C4-2B (cell line): ENCODE data around the gene SHOX.

Experiments used
- ZFX ChIP-seq: fragments of 450-650 bp; IDR thresholded peaks from 2 replicates; pipeline ENCODE4 v1.6.1; 2017
- TF ChIP-seq, protein P1 (sequence below): fragments of 450-650 bp; conservative IDR thresholded peaks from 2 replicates; pipeline ENCODE4 v1.5.1; 2017; ENCODE audit warnings: mild to moderate bottlenecking

DNA sequence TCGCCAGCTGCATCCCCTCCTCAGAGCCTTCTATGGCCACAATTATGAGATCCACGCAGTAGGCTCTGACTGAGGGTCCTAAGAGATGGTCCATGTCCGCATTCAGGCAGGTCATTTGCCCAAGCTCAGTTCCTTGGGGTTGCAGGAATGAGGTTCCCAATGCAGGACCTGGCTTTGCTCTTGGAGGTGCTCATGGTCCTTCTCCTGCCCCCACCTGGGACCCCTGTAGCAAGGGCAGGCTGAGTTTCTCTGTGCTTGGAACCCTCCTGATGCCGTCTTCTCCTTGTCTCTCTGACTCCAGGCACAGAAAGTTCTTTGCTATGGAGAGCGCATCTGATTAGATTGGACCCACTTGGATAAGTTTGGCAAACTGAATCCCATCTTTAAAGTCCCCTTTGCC lies 16.5 kb upstream of the SHOX start:
- TF ChIP-seq, protein P1, sequence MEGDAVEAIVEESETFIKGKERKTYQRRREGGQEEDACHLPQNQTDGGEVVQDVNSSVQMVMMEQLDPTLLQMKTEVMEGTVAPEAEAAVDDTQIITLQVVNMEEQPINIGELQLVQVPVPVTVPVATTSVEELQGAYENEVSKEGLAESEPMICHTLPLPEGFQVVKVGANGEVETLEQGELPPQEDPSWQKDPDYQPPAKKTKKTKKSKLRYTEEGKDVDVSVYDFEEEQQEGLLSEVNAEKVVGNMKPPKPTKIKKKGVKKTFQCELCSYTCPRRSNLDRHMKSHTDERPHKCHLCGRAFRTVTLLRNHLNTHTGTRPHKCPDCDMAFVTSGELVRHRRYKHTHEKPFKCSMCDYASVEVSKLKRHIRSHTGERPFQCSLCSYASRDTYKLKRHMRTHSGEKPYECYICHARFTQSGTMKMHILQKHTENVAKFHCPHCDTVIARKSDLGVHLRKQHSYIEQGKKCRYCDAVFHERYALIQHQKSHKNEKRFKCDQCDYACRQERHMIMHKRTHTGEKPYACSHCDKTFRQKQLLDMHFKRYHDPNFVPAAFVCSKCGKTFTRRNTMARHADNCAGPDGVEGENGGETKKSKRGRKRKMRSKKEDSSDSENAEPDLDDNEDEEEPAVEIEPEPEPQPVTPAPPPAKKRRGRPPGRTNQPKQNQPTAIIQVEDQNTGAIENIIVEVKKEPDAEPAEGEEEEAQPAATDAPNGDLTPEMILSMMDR = no peak
- no peak for TF ChIP-seq ZFX
